Ammon's horn (tissue), 1 donor: ENCODE results near the gene FRMPD1.
A peak's percentile ranks its signal among the peaks of the same experiment; 100 is the strongest.
"Not testable (repeated sequence)": the region's sequence is repeated elsewhere in the genome, so short reads cannot be mapped to it uniquely, and the experiment has no call there.

ENCODE experiments used
- DNase-seq: peaks from one replicate; pipeline ENCODE4 v3.0.0-alpha.2; 2016; ENCODE audit warnings: low spot score

The FRMPD1 gene

DNA sequence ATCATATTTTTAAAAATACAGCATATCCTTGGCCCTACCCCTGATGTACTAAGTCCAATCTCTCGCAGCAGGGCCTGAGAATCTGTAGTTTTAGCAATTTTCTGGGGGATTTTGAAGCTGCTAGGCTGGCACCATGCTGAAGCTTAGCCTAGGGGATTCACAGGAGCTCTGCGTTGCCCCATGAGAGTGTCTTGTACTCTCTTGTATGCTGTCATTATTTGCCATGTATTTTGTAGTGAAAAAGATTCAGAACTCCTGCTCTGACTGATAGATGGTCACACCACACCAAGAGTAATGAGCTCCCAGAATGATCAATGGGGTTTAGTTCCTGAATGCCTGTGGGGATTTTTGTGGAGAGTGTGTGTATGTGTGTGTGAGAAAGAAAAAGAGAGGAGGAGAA, 82.2 kb downstream of the FRMPD1 start:
- no peak for DNase-seq

DNA sequence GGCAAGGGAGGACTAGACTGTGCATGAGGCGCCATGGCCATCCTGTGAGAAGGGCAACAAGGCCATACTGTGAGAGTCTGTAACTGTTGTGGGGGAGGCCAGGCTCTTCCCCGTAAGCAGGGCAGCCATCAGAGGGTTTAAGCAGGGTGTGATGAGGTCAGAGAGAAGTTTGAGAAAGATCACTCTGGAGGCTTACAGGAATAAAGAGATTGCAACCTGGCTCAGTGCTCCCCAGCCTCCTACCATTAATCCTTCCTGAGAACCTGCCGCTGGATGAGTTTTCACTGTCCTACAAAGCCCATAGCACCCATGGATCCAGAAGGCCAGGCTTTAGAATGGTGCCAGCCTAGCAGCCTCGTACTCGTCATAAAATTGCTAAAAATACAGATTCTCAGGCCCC, 88.5 kb downstream of the FRMPD1 start:
- no peak for DNase-seq

DNA sequence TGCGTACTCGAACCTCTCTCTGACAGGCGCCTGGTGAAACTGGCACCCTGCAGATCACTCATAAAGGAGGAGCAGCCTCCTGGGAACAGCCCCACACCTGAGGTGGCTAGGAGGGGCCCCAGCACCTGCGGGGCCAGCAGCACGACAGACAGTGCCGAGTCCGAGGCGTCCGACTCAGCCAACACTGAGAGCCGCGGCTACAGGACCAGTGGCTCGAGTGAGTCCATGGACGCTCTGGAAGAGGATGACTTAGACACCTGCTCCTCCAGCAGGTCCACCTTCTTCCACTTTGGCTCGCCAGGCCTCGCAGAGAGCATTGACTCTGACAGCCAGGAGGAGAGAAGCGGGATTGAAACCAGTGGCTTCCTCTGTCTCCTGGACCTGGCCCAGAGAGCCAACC, 89.4 kb downstream of the FRMPD1 start:
- DNase-seq = no peak

DNA sequence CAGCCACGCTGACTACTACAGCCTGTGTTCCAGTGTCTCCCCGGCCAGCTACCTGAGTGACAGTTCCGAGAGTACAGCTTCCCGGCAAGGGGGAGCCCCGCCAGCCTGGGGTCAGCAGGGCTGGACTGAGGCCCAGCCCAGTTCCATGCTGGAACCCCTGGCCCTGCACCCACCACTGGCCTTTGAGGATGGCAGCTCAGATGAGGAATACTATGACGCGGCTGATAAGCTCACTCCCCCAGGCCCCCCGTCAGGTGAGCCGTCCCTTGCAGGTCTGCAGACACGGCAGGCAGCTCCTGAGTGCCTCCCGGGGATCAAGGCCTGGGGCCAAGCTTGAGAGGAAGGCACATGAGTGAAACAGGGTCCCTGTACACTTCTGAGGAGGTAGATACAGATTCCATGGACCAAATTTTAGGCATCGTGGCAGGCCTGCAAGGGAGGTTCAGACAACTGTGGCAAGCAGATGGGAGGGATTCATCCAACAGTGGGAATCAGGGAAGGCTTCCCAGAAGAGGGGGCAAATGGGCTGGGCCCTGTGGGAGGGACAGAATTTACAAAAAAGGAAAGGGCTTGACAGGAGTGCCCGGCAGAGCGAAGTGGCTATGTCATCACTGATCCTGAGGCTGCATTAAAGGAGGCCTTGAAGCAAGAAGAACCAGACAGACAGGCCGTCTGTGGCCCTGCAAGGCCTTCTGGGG, 90.0 kb downstream of the FRMPD1 start:
- no peak for DNase-seq

DNA sequence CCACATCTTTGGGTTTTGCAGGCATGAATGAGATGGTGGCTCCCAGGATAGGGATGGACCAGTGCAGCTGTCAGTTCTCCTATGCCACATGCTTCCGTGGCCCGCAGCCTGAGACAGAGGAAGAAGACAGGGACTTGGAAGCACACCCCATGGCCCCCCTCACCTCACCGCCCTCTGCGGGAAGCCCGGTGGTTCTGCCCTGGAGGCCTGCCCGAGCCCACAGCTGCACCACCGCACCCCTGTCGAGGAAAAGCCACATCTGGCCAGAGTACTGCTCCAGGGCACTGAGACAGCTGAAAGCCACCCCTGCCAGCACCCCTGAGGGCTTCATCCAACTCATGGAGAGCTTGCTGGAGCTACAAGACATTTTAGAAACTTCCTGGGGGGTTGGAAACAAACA, 95.2 kb downstream of the FRMPD1 start:
- no peak for DNase-seq

DNA sequence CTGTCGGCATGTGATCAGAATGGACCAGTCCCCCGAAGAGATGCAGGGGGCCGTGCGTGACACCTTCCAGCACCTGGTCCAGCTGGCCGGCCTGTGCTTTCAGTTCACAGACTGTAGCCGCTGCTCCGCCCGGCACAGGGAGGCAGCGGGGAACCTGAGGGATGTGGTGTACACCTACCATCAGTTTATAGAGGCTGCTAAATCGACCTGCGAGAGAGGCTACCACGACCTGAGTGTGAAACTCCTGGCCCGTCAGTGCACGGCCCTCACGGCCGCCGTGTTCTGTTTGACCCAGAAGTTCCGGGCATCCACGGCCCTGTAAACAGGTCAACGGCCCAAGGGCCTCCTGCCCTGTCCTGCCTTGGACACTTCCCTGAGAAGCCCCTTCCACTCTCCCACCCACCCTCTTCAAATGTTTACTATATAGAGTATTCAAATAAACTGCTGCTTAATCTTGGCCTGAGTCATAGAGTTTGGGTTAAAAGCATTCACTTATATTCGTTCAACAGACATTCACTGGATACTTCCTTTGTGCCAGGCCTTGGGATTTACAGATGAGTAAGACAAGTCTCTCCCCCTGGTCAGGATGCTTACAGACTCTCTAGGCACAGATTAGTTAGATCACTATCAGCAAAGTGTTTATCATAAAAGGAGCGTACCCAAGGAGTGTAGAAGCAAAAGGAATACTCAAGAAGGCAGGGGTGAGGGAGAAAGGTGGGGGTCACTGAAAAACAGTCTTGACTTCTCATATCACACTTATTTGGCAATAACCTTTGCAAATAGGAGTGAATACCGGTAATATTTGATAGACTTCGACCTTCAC, 95.9 kb downstream of the FRMPD1 start:
- no peak for DNase-seq

DNA sequence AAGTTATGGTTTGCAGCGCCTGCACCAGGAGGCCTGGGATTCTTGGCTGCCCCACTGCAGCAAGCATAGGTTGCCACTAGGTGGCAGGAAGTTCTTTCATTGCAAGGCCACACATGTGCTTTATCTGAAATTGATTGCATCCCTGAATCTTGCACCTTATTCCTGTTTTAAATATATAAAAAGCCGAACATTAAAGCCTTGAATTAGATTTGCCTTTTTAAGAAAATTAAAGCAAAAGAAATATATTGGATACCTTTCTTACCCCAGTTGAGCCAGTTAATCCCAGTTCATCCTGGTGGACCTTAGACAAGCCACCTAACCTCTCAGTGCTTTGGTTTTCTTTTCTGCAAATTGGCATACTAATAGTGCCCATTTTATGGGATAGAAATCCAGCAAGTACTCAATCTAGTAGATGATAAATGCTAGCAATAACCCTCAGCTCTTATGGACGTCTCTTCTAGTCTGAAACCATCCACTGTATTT, 96.6 kb downstream of the FRMPD1 start:
- peak; percentile 81 for DNase-seq

DNA sequence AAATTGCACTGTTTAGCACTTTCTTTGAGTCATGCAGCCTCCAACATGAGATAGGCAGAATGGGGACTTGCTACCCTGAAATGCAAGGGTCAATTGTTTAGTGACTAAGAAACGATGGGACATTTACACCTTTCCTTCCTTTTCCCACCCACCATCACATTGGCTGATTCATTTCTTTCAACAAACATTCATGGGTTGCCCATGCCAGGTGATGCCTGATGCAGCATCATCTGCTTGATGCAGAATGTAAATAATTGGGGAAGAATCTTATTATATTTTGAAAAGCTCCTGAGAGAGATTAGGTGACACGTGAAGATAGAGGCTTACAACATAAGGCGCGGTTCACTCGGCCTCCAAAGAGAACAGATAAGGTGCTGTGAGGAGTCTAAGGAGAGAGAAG, 98.4 kb downstream of the FRMPD1 start:
- no peak for DNase-seq

DNA sequence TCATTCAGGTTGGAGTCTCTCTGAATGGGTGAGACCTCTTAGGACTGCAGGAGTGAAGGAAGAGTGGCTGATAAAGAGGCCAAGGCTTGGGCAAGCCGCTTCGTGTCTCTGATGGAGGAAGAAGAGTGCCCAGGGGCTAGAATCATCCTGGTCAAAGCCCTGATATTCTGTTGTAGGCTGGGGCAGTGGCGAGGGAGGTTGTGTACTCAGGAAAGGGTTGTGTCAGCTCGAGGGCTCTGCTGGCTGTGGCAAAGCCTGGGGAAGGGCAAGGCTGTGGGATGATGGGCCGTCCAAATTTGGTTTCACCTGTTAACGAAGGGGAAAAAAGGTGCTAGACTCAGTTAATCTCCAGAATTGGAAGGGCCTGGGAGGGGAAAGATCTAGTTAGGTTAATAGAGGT, 100.4 kb downstream of the FRMPD1 start:
- no peak for DNase-seq

DNA sequence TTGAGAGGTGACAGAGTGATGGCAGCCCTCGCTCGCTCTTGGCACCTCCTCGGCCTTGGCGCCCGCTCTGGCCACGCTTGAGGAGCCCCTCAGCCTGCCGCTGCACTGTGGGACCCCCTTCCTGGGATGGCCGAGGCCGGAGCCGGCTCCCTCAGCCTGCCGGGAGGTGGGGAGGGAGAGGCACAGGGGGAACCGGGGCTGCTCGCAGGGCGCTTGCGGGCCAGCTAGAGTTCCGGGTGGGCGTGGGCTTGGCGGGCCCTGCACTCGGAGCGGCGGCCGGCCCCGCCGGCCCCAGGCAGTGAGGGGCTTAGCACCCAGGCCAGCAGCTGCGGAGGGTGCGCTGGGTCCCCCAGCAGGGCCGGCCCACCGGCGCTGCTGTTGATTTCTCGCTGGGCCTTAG, 101.0 kb downstream of the FRMPD1 start:
- DNase-seq = not testable (repeated sequence)

DNA sequence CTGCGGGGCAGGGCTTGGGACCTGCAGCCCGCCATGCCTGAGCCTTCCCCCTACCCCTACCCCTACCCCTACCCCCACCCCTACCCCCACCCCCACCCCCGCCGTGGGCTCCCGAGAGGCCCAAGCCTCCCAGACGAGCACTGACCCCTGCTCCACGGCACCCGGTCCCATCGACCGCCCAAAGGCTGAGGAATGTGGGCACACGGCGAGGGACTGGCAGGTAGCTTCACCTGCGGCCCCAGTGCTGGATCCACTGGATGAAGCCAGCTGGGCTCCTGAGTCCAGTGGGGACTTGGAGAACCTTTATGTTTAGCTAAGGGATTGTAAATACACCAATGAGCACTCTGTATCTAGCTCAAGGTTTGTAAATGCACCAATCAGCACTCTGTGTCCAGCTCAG, 101.4 kb downstream of the FRMPD1 start:
- DNase-seq = not testable (repeated sequence)

DNA sequence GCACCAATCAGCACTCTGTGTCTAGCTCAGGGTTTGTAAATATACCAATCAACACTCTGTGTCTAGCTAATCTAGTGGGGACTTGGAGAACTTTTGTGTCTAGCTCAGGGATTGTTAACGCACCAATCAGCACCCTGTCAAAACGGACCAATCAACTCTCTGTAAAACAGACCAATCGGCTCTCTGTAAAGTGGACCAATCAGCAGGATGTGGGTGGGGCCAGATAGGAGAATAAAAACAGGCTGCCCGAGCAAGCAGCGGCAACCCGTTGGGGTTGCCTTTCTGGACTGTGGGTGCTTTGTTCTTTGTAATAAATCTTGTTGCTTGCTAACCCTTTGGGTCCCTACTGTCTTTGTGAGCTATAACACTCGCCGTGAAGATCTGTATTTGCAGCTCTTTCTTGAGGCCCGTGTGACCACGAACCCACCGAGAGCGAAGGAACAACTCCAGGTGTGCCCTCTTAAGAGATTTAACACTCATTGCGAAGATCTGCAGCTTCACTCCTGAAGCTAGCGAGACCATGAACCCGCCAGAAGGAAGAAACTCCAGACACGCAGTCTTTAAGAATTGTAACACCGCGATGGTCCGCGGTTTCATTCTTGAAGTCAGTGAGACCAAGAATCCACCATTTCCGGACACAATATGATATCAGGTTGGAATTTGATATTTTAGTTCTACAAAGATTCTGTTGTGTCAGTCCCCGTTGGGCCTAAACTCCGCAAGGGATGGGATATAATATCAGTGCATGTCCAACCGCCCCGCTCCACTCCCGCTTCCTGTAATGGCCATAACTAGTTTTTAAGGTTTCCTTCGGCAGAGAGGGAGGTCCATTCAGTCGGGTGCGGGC, 102.1 kb downstream of the FRMPD1 start:
- no peak for DNase-seq

DNA sequence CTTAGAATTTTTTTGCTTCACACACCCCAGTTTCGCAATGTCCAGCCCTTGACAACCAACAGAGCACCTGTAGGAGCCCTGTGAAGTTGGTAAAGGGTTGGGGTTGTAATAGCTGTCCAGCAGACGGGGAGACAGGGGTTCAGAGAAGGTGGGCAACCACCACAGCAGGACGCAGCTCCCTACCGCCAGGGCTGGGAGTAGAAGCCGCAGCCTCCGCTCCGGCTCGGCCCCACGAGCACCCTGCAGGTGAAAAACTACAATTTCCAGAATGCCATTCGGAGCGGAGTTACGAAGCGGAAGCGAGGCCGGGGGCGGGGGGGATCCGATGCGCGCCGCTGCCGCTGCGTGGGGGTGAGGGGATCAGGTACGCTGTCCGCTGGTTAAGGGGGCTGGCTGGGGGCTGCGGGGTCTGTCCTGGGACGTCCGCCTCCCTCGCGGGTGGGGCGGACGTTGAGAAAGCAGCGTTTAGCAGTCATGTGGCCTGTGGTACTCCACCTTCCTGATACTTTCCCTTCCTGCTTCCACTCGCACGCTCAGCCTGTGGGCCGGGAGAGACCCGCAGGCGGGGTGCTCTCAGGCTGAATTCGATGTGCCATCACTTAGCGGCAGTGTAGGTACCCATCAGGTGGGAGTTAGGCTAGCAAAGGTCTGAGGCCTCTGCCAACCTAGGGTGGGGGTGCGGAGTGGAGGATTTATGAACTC, 102.9 kb downstream of the FRMPD1 start, which contains the start of gene TRMT10B:
TSS of gene TRMT10B (plus strand) at position 317 of the 702 bp plus-strand sequence. CDS start 8,127 bp downstream, outside the sequence.
- peak; percentile 81 for DNase-seq

DNA sequence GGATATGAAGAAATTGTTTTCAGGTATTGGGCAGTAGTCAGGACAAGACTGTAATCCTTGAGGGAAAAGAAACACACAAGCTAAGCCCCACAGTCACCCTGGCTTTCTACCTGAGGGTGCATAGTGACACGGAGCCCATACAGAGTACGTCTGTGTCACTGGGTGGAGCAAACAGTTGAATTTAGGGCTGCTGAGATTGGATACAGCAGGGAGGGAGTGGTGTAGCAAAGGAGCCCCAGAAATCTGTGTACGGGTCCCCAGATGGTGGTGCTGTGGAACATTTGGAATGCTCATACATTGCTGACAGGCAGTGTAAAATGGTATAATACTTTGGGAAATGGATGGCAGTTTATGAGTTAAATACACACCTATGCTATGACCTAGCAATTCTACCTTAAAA, 108.0 kb downstream of the FRMPD1 start:
- DNase-seq = no peak

DNA sequence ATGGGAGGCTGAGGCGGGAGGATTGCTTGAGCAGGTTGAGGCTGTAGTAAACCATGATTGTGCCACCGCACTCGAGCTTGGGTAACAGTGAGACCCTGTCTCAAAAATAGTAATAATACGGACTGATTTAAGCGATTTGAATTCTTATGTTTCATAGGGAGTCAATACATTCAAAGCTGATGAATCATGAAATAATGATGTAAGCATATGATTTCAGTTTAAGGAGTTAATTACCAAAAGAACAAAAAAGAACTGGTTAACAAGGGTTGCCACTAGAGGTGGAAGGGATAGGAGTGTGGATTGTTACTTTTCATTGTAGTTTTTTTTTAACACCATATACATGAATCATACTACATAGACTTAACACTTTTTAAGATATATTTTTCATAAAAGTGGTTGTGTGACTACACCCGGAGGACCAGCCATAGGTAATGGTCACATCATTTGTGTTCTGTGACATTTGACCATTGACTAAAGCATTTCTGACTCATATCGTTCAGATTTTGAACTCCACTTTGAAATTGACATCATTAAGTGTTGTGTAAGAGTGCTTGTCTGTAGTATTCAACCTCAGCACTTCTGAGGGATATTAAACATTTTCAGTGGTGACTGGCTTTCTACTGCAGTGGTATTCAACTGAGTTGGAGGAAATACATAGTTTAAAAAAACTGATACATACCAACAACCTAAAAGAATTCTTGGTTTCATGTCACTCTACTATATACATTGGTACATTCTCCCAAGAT, 109.8 kb downstream of the FRMPD1 start:
- no peak for DNase-seq

DNA sequence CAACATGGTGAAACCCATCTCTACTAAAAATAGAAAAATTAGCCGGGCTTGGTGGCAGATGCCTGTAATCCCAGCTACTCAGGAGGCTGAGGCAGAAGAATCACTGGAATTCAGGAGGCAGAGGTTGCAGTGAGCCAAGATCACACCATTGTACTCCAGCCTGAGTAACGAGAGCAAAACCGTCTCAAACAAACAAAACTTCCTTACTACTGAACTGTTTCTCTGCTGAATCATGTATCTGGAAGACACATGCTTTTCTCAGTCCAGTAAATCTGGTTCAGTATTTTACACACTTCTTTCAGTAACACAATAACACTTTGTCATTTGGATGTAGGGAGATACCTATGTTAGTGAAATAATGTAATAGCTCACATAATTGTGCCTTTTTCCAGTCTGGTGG, 110.8 kb downstream of the FRMPD1 start:
- DNase-seq = no peak

DNA sequence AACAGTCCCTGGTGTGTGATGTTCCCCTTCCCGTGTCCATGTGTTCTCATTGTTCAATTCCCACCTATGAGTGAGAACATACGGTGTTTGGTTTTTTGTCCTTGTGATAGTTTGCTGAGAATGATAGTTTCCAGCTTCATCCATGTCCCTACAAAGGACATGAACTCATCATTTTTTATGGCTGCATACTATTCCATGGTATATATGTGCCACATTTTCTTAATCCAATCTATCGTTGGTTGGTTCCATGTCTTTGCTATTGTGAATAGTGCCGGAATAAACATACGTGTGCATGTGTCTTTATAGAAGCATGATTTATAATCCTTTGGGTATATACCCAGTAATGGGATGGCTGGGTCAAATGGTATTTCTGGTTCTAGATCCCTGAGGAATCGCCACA, 114.5 kb downstream of the FRMPD1 start:
- DNase-seq = not testable (repeated sequence)

DNA sequence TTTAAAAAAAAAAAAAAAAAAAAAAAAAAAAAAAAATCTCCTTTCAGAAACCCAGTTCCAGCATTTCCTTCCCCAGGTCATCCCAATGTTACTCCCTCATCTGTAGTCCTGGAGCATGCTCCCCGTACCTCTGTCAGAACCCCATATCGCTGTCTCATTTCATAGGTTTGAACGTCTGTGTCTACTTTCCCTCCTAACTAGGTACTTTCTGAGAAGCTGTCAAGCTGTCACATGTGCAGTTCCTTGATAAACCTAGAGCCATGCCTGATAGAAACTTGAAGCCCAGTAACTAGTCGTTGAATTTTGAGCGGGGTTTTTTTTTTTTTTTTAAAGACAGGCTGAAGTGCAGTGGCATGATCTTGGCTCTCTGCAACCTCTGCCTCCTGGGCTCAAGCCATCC, 118.6 kb downstream of the FRMPD1 start:
- DNase-seq = no peak

DNA sequence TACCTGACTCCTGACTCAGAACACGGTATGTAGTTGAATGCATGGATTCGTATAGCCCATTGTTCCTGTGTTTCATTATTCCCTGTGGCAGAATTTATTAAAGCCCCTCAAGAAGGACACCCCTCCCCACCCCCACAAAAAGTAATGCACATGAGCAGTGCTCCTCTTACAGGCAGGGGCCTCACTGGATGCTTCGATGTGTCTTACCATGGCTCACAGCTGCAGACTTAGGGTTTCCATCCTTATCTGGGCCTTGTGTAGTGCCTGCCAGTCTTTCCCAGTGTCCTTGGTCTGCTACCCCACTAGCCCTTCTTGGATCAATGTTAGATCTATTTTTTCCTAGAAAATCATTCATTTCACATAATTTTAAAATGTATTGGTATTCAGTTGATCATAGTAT, 119.2 kb downstream of the FRMPD1 start:
- DNase-seq = no peak

DNA sequence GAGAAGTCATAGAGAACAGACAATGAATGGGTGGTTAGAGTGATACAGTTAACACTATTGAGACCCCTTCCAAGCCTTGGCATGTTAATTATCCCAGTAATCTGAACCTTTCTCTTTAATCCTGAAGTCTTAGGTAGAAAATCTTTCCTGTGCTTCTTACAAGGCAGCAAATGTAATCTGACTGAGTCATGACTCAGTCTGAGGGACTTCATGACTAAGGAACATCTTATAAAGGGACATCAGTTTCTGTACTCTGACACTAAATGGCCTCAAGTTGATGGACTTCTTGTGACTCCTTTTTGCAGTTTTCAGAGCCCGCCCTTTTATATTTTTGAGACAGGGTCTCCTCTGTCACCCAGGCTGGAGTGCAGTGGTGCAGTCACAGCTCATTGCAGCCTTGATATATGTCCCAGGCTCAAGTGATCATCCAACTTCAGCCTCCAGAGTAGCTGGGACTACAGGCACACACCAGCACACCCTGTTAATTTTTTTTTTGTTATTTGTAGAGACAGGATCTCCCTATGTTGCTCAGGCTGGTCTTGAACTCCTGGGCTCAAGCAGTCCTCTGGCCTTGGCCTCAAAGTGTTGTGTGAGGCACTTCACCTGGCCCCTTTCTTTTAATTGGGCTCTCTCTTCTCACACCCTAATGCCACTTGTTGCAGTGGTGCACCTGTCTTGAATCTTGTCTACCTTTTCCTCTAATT, 124.6 kb downstream of the FRMPD1 start:
- no peak for DNase-seq
